NT2/D1 (cell line): ENCODE data around the gene PIEZO1.

ENCODE experiments used
- DNase-seq: peaks from one replicate; pipeline ENCODE4 v3.0.0-alpha.2; 2011; ENCODE audit warnings: low read depth, low spot score
- H3K27me3 ChIP-seq: 2 replicates; pipeline ENCODE4 v1.6.0; 2011; ENCODE audit warnings: mild to moderate bottlenecking; ENCODE audit not compliant: insufficient read length, insufficient read depth
- H3K36me3 ChIP-seq: 2 replicates; pipeline ENCODE4 v1.6.1; 2011; ENCODE audit warnings: mild to moderate bottlenecking, low read length, mixed read lengths; ENCODE audit not compliant: insufficient read depth, insufficient read length
- H3K4me1 ChIP-seq: 2 replicates; pipeline ENCODE4 v1.5.1; 2011; ENCODE audit not compliant: insufficient read depth, insufficient read length
- H3K4me3 ChIP-seq: 2 replicates; pipeline ENCODE4 v1.5.1; 2011; ENCODE audit warnings: low read depth; ENCODE audit not compliant: insufficient read length
- H3K9ac ChIP-seq: 2 replicates; pipeline ENCODE4 v1.6.0; 2011; ENCODE audit warnings: low read depth; ENCODE audit not compliant: insufficient read length
- H3K9me3 ChIP-seq: 2 replicates; pipeline ENCODE4 v1.5.1; 2011; ENCODE audit warnings: mild to moderate bottlenecking, low read length; ENCODE audit not compliant: insufficient read depth
- SUZ12 ChIP-seq: IDR thresholded peaks from 2 replicates; pipeline ENCODE4 v1.6.1; 2011; ENCODE audit not compliant: insufficient read length, insufficient read depth; ENCODE audit errors: extremely low read depth
- YY1 ChIP-seq: IDR thresholded peaks from 2 replicates; pipeline ENCODE4 v1.6.1; 2011; ENCODE audit not compliant: insufficient read length, insufficient read depth
- ZNF274 ChIP-seq: IDR thresholded peaks from 2 replicates; pipeline ENCODE4 v1.6.1; 2011; ENCODE audit warnings: mild to moderate bottlenecking, low read depth, low read length

The PIEZO1 gene

GRCh38 chr16:88706965-88707826, 77.8 kb downstream of the PIEZO1 start:
- Histone ChIP-seq H3K4me3 (peak overlapping the region; percentile 87), H3K4me1 (peaks cover 14% of the 10 kb centered on the region), H3K27me3 (peaks cover 10% of the 10 kb centered on the region), H3K9ac (peak overlapping the region; percentile 81), H3K36me3 (peaks cover 48% of the 10 kb centered on the region), H3K9me3 (no peaks in the 10 kb centered on the region)
- TF ChIP-seq ZNF274 (no peak), YY1 (no peak), SUZ12 (no peak)
- no peak for DNase-seq

DNA sequence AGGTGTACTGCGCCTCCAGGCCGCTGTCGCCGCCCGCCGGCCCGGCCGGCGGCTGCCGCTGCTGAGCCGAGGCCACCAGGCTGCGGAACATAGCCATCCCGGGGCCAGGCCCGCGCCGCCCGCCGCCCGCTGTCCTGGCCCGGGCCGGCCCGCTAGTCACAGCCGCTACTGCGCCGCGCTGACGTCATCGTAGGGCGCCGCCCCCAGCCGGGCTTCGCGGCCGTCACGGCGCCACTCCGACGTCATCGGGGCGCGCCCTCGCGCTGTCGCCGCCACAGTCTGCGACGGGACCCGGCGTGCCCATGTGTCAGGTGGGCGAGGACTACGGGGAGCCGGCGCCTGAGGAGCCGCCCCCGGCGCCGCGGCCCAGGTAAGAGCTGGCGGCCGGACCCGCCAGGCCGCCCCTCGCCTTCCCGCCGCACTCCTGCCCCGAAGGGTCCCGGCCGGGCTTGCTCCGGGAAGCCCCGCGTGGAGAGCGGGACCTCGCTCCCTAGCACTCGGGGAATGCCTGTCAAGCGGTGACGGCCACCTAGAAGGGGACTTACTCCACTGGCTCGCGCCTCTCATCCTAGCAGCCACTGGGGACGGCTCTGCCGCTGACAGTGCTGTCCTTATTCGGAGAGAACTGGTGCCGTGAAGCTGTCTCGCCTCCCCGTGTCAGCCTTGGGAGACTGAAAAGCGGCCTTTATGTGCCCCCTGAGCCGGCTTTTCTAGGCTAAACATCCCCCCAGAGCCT, 78.6 kb downstream of the PIEZO1 start, which contains the start of the genes CTU2 and RNF166:
Gene CTU2, plus strand, starts transcription at position 275 of the 736 bp plus-strand sequence. Its CDS starts 28 bp downstream, at position 303.
Gene RNF166, minus strand, starts transcription at position 180 of the 736 bp plus-strand sequence. Its CDS starts 83 bp downstream, at position 97.
- Histone ChIP-seq H3K4me1 (peaks cover 16% of the 10 kb centered on the region), H3K9me3 (no peaks in the 10 kb centered on the region), H3K27me3 (peaks cover 10% of the 10 kb centered on the region), H3K4me3 (peak within 1 kb of the TSS; percentile 87), H3K36me3 (peaks cover 49% of the 10 kb centered on the region), H3K9ac (peak within 1 kb of the TSS; percentile 81)
- peak; percentile 78 for DNase-seq
- TF ChIP-seq SUZ12 (no peak), ZNF274 (no peak), YY1 (no peak)

DNA sequence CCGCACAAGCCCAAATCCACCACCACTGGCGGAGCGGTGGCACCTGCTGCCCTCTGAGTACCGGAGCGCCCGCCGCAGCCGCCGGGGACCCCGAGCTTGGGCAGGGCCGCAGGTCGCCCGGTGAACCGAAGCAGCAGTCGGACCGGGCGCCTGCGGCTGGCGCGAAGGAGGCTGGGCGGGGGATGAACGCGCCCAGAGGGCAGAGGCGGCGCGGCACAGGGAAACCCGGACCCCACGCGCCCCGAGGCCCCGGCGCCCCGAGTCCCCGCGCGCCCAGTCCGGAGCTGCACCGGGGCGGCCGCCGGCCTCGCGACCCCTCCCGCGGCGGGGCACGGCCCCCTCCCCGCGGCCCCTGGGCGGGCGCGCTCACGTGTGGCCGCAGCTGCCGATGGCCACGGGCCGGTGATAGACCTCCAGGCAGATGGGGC, 79.2 kb downstream of the PIEZO1 start:
- Histone ChIP-seq H3K27me3 (peaks cover 10% of the 10 kb centered on the region), H3K9ac (peak overlapping the region; percentile 81), H3K36me3 (peaks cover 45% of the 10 kb centered on the region), H3K4me3 (peak overlapping the region; percentile 87), H3K9me3 (no peaks in the 10 kb centered on the region), H3K4me1 (peaks cover 18% of the 10 kb centered on the region)
- TF ChIP-seq YY1 (no peak), ZNF274 (no peak), SUZ12 (no peak)
- DNase-seq, result no peak

DNA sequence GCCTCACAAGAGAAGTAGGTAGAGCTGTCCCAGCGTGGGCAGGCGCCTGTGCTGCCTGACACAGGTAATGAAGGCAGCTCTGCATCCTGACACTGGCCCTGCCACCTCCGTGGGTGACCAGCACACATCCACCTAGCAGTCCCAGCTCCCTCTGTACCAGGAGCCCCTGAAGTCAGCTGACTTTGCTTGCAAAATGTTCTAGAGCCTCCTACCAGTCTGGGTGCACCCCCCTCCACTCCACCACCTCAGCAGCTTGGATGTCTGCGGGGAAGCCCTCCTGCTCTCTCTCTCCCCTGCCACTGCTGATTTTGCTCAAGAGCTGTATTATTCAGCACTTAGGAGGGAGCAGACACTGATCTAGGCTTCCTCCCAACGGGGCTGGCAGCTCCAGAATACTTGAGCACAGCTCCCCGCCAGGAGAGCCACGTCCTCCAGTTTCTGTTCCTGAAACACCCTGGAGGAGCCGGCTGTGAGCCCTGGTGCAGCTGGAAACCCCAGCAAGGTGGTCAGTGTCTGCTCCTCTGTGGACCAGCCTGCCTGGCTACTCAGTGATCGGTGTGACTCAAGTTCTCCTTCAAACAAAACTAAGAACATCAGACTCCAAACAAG, 79.8 kb downstream of the PIEZO1 start:
- peaks cover 18% of the 10 kb centered on the region for H3K4me1 ChIP-seq
- peaks cover 46% of the 10 kb centered on the region for H3K36me3 ChIP-seq

GRCh38 chr16:88703486-88704309, 81.3 kb downstream of the PIEZO1 start:
- peaks cover 18% of the 10 kb centered on the region for H3K4me1 ChIP-seq
- TF ChIP-seq YY1 (no peak), SUZ12 (no peak), ZNF274 (no peak)
- DNase-seq, result no peak

More for the DNA sequence above, 79.8 kb downstream of the PIEZO1 start:
- H3K27me3 ChIP-seq, result peaks cover 10% of the 10 kb centered on the region
- H3K4me3 ChIP-seq, result peak overlapping the region; percentile 87
- no peak for DNase-seq
- TF ChIP-seq YY1 (no peak), SUZ12 (no peak), ZNF274 (no peak)
- no peaks in the 10 kb centered on the region for H3K9me3 ChIP-seq
- peak overlapping the region; percentile 81 for H3K9ac ChIP-seq

DNA sequence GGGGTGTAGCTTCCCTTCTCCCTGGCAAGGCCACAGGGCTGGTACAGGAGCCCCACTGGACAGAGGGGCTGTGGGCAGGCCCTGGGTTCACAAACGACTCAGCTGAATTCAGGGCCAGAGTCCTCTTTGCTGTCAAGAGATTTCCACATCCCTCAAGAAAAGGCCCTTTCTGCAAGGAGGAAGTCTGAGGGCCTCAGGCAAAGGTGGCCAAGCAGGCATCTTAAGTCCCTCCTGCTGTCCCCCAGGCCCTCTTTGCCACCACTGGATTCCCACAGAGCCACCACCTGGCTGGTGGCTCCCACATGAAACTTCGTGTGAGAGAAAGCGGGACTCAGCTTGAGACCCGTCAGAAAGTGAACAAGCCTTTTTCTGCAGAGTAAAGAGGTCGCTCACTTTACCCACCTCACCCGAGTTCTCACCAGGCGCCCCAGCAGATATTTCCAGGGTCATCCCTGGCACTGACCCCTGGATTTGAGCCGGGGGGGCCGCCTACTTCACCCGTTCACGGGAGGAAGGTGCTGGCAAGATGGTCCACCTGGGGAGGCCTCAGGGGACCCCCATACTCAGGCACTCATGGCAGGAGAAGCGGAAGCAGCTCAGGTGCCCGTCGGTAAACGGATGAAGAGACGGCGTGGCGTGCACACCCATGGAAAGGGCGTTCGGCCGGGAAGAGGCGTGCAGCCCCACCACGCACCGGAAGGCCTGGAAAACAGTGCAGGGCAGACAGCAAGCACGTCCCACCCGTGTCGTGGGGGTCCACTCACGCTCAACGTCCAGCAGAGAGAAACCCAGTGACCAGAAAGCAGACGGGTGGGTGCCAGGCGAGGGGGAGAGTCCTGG, 82.4 kb downstream of the PIEZO1 start:
- H3K36me3 ChIP-seq, result peaks cover 50% of the 10 kb centered on the region
- no peak overlapping the region for H3K9ac ChIP-seq
- H3K9me3 ChIP-seq, result no peaks in the 10 kb centered on the region
- H3K4me1 ChIP-seq, result peaks cover 18% of the 10 kb centered on the region
- H3K27me3 ChIP-seq, result peaks cover 10% of the 10 kb centered on the region
- no peak overlapping the region for H3K4me3 ChIP-seq
- TF ChIP-seq SUZ12 (no peak), ZNF274 (no peak), YY1 (no peak)
- DNase-seq, result no peak

More at GRCh38 chr16:88703486-88704309, 81.3 kb downstream of the PIEZO1 start:
- no peak overlapping the region for H3K4me3 ChIP-seq
- peak overlapping the region; percentile 66 for H3K9ac ChIP-seq
- peaks cover 46% of the 10 kb centered on the region for H3K36me3 ChIP-seq
- peaks cover 10% of the 10 kb centered on the region for H3K27me3 ChIP-seq
- no peaks in the 10 kb centered on the region for H3K9me3 ChIP-seq
